MM.1S (cell line): Measurements from ENCODE around the gene NDEL1.

Source experiments
- DNase-seq: peaks from one replicate; pipeline ENCODE4 v3.0.0-alpha.2; 2015
- H2AFZ ChIP-seq: fragments of 300-600 bp; sonication (generic); 2 replicates; pipeline ENCODE4 v1.6.0; 2016; ENCODE audit warnings: antibody characterized with exemption, low read length
- H3F3A ChIP-seq: fragments of 300-600 bp; sonication (generic); 2 replicates; pipeline ENCODE4 v1.6.1; 2016; ENCODE audit warnings: mild to moderate bottlenecking, antibody characterized with exemption, low read length, moderate library complexity, mixed read lengths; ENCODE audit not compliant: insufficient read depth
- H3K27ac ChIP-seq: fragments of 300-600 bp; sonication (generic); 2 replicates; pipeline ENCODE4 v1.5.1; 2016; ENCODE audit warnings: mild to moderate bottlenecking, low read length
- H3K27me3 ChIP-seq: fragments of 300-600 bp; sonication (generic); replicated peaks from 2 replicates; pipeline ENCODE4 v1.6.0; 2016; ENCODE audit warnings: low read length; ENCODE audit not compliant: insufficient read depth
- H3K36me3 ChIP-seq: fragments of 300-600 bp; sonication (generic); replicated peaks from 2 replicates; pipeline ENCODE4 v1.6.1; 2016; ENCODE audit warnings: mild to moderate bottlenecking, low read length, mixed read lengths; ENCODE audit not compliant: insufficient read depth
- H3K4me1 ChIP-seq: fragments of 300-600 bp; sonication (generic); 2 replicates; pipeline ENCODE4 v1.6.1; 2016; ENCODE audit warnings: low read length, mixed read lengths
- H3K4me2 ChIP-seq: fragments of 300-600 bp; sonication (generic); 2 replicates; pipeline ENCODE4 v1.6.0; 2016; ENCODE audit warnings: low read depth, low read length
- H3K4me3 ChIP-seq: fragments of 300-600 bp; sonication (generic); 2 replicates; pipeline ENCODE4 v1.5.1; 2016; ENCODE audit warnings: low read length, mixed read lengths
- H3K79me2 ChIP-seq: fragments of 300-600 bp; sonication (generic); 2 replicates; pipeline ENCODE4 v1.6.1; 2016; ENCODE audit warnings: mixed run types, low read length, mixed read lengths
- H3K9ac ChIP-seq: fragments of 300-600 bp; sonication (generic); 2 replicates; pipeline ENCODE4 v1.6.1; 2016; ENCODE audit warnings: low read length, mixed read lengths
- H3K9me2 ChIP-seq: fragments of 300-600 bp; sonication (generic); replicated peaks from 2 replicates; pipeline ENCODE4 v1.6.1; 2016; ENCODE audit warnings: mild to moderate bottlenecking, low read length, mixed read lengths; ENCODE audit not compliant: insufficient read depth
- H3K9me3 ChIP-seq: fragments of 300-600 bp; sonication (generic); replicated peaks from 2 replicates; pipeline ENCODE4 v1.6.1; 2016; ENCODE audit warnings: mild to moderate bottlenecking, low read length, mixed read lengths; ENCODE audit not compliant: insufficient read depth
- H4K20me1 ChIP-seq: fragments of 300-600 bp; sonication (generic); 2 replicates; pipeline ENCODE4 v1.6.1; 2016; ENCODE audit warnings: mild to moderate bottlenecking, low read length, moderate library complexity, mixed read lengths; ENCODE audit not compliant: insufficient read depth
- CTCF ChIP-seq: fragments of 300-600 bp; sonication (generic); IDR thresholded peaks from 2 replicates; pipeline ENCODE4 v1.5.1; 2016; ENCODE audit warnings: antibody characterized with exemption, low read length, mixed read lengths
- EZH2 ChIP-seq: fragments of 300-600 bp; sonication (generic); optimal IDR thresholded peaks from 2 replicates; pipeline ENCODE3; 2017; ENCODE audit warnings: low read depth, mild to moderate bottlenecking, antibody characterized with exemption, low read length, mixed read lengths
- EZH2phosphoT487 ChIP-seq: fragments of 300-600 bp; sonication (generic); IDR thresholded peaks from 2 replicates; pipeline ENCODE4 v1.6.1; 2018; ENCODE audit warnings: antibody characterized with exemption, low read length

NDEL1 gene

GRCh38 chr17:8406174-8406573, 29.5 kb upstream of the NDEL1 start:
- Histone ChIP-seq H3K4me2 (no peak overlapping the region), H3F3A (no peaks in the 10 kb centered on the region)
- DNase-seq: no peak

GRCh38 chr17:8408371-8408770, 27.3 kb upstream of the NDEL1 start:
- Histone ChIP-seq H3K4me2 (peak overlapping the region; percentile 84), H3K79me2 (no peaks in the 10 kb centered on the region), H3K9ac (peak overlapping the region; percentile 63; the same call in 1 of the 2 replicates), H3K27ac (peak overlapping the region; percentile 8; the same call in 1 of the 2 replicates), H4K20me1 (no peaks in the 10 kb centered on the region), H3K36me3 (no peaks in the 10 kb centered on the region), H3K4me1 (peaks cover 6% of the 10 kb centered on the region; the same call in 1 of the 2 replicates), H3K9me3 (no peaks in the 10 kb centered on the region), H3F3A (no peaks in the 10 kb centered on the region), H2AFZ (peak overlapping the region; percentile 82), H3K4me3 (peak overlapping the region; percentile 51), H3K27me3 (no peaks in the 10 kb centered on the region), H3K9me2 (no peaks in the 10 kb centered on the region)
- no peak for TF ChIP-seq EZH2phosphoT487
- no peak for TF ChIP-seq EZH2
- no peak for TF ChIP-seq CTCF
- DNase-seq: peak; percentile 53

More at GRCh38 chr17:8406174-8406573, 29.5 kb upstream of the NDEL1 start:
- Histone ChIP-seq H3K9me2 (no peaks in the 10 kb centered on the region), H3K4me1 (peaks cover 6% of the 10 kb centered on the region; the same call in 1 of the 2 replicates), H3K36me3 (no peaks in the 10 kb centered on the region), H3K4me3 (no peak overlapping the region), H2AFZ (no peak overlapping the region), H3K9me3 (no peaks in the 10 kb centered on the region), H3K27ac (no peak overlapping the region), H3K27me3 (no peaks in the 10 kb centered on the region), H4K20me1 (no peaks in the 10 kb centered on the region), H3K9ac (no peak overlapping the region), H3K79me2 (no peaks in the 10 kb centered on the region)
- TF ChIP-seq EZH2: no peak
- no peak for TF ChIP-seq CTCF
- TF ChIP-seq EZH2phosphoT487: no peak

- H4K20me1 ChIP-seq: no peaks in the 10 kb centered on the region
- peak overlapping the region; percentile 36; the same call in 1 of the 2 replicates for H3K4me2 ChIP-seq
- H3K9me3 ChIP-seq: no peaks in the 10 kb centered on the region
- H3K4me3 ChIP-seq: no peak overlapping the region; the same call in 1 of the 2 replicates
- TF ChIP-seq EZH2phosphoT487: no peak
- TF ChIP-seq CTCF: peak; percentile 84
- no peak for TF ChIP-seq EZH2
- H3K27ac ChIP-seq: no peak overlapping the region
- H3K9me2 ChIP-seq: no peaks in the 10 kb centered on the region
- peak; percentile 75 for DNase-seq
- no peaks in the 10 kb centered on the region for H3K36me3 ChIP-seq
- H3K27me3 ChIP-seq: no peaks in the 10 kb centered on the region
- H3K4me1 ChIP-seq: peaks cover 6% of the 10 kb centered on the region; the same call in 1 of the 2 replicates
- H3F3A ChIP-seq: no peaks in the 10 kb centered on the region
- H3K79me2 ChIP-seq: no peaks in the 10 kb centered on the region
- 0 out of 2 replicates have a peak overlapping the region, but pooled peaks have one; percentile 1 for H2AFZ ChIP-seq
- H3K9ac ChIP-seq: no peak overlapping the region
Measured at GRCh38 chr17:8409966-8410882, 25.5 kb upstream of the NDEL1 start.
